ENCODE results near the gene MAML2. TPM values are rescaled to one million over a fixed set of nuclear protein-coding genes. Genes with fewer than 3 reads are reported as not detected.

The MAML2 gene
- total and polyA plus RNA-seq, 4 donors: 0.56 to 2.1 (median 1.4) TPM

- TF ChIP-seq NR2F2 (IDR thresholded peaks at IDR 0.05) (no peak), RXRA (IDR thresholded peaks at IDR 0.05) (no peak), TAF1 (conservative IDR thresholded peaks at IDR 0.05) (no peak), JUND (IDR thresholded peaks at IDR 0.05) (no peak), RAD21 (IDR thresholded peaks at IDR 0.05) (no peak), ZBTB33 (IDR thresholded peaks at IDR 0.05) (no peak)
Measured at GRCh38 chr11:96265972-96266371, 77.0 kb downstream of the MAML2 start (continued).

- Histone ChIP-seq H3K9ac (ENCODE audit: low read depth in 1 of 2, low read length in 2 of 2) (no peak overlapping the region), H3K4me1 (ENCODE audit: control insufficient read depth in 4 of 4, insufficient read depth in 4 of 4, low read length in 3 of 4) (no peaks in the 10 kb centered on the region), H3K9me3 (ENCODE audit: control insufficient read depth in 4 of 4, low read length in 3 of 4) (no peaks in the 10 kb centered on the region), H3K27me3 (ENCODE audit: control insufficient read depth in 4 of 4, insufficient read depth in 4 of 4, low read length in 3 of 4) (no peaks in the 10 kb centered on the region), H3K36me3 (ENCODE audit: control insufficient read depth in 4 of 4, insufficient read depth in 3 of 4, low read depth in 1 of 4, low read length in 3 of 4) (no peaks in the 10 kb centered on the region), H3K27ac (ENCODE audit: low read depth in 1 of 2, low read length in 2 of 2) (no peak overlapping the region), H3K4me3 (ENCODE audit: low read depth in 1 of 3, low read length in 3 of 3) (no peak overlapping the region)
- TF ChIP-seq GABPA (IDR thresholded peaks at IDR 0.05 in 1 of 2, conservative IDR thresholded peaks at IDR 0.05 in 1 of 2): no peak
- TF ChIP-seq SP1 (IDR thresholded peaks at IDR 0.05): no peak
- no peak for TF ChIP-seq NR2F2 (IDR thresholded peaks at IDR 0.05)
- no peak for TF ChIP-seq YY1 (IDR thresholded peaks at IDR 0.05)
- no peak for TF ChIP-seq RXRA (IDR thresholded peaks at IDR 0.05)
- TF ChIP-seq, protein P1, sequence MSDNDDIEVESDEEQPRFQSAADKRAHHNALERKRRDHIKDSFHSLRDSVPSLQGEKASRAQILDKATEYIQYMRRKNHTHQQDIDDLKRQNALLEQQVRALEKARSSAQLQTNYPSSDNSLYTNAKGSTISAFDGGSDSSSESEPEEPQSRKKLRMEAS (IDR thresholded peaks at IDR 0.05): no peak
- TF ChIP-seq, protein P2, sequence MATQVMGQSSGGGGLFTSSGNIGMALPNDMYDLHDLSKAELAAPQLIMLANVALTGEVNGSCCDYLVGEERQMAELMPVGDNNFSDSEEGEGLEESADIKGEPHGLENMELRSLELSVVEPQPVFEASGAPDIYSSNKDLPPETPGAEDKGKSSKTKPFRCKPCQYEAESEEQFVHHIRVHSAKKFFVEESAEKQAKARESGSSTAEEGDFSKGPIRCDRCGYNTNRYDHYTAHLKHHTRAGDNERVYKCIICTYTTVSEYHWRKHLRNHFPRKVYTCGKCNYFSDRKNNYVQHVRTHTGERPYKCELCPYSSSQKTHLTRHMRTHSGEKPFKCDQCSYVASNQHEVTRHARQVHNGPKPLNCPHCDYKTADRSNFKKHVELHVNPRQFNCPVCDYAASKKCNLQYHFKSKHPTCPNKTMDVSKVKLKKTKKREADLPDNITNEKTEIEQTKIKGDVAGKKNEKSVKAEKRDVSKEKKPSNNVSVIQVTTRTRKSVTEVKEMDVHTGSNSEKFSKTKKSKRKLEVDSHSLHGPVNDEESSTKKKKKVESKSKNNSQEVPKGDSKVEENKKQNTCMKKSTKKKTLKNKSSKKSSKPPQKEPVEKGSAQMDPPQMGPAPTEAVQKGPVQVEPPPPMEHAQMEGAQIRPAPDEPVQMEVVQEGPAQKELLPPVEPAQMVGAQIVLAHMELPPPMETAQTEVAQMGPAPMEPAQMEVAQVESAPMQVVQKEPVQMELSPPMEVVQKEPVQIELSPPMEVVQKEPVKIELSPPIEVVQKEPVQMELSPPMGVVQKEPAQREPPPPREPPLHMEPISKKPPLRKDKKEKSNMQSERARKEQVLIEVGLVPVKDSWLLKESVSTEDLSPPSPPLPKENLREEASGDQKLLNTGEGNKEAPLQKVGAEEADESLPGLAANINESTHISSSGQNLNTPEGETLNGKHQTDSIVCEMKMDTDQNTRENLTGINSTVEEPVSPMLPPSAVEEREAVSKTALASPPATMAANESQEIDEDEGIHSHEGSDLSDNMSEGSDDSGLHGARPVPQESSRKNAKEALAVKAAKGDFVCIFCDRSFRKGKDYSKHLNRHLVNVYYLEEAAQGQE (IDR thresholded peaks at IDR 0.05): no peak
- TF ChIP-seq RAD21 (IDR thresholded peaks at IDR 0.05): no peak
- TF ChIP-seq, protein P3, sequence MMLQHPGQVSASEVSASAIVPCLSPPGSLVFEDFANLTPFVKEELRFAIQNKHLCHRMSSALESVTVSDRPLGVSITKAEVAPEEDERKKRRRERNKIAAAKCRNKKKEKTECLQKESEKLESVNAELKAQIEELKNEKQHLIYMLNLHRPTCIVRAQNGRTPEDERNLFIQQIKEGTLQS (IDR thresholded peaks at IDR 0.05): no peak
- no peak for TF ChIP-seq FOXA2 (IDR thresholded peaks at IDR 0.05)
- TF ChIP-seq FOXA1 (IDR thresholded peaks at IDR 0.05): no peak
- no peak for TF ChIP-seq TAF1 (conservative IDR thresholded peaks at IDR 0.05)
- no peak for TF ChIP-seq JUND (IDR thresholded peaks at IDR 0.05)
- no peak for TF ChIP-seq HNF4A (conservative IDR thresholded peaks at IDR 0.05)
- WGBS: 87% methylated on average over 8 of the region's 8 CpGs
- no peak for DNase-seq (ENCODE audit: low spot score)
Measured at GRCh38 chr11:96265220-96265737, 77.7 kb downstream of the MAML2 start.

GRCh38 chr11:96264364-96264763 is 78.6 kb downstream of the MAML2 start:
- DNase-seq (ENCODE audit: low spot score): no peak
- 89% methylated on average over 4 of the region's 4 CpGs for WGBS
- no peaks in the 10 kb centered on the region for H3K4me1 ChIP-seq (ENCODE audit: control insufficient read depth in 4 of 4, insufficient read depth in 4 of 4, low read length in 3 of 4)
- no peaks in the 10 kb centered on the region for H3K9me3 ChIP-seq (ENCODE audit: control insufficient read depth in 4 of 4, low read length in 3 of 4)
- TF ChIP-seq, protein P1 (IDR thresholded peaks at IDR 0.05): no peak
- TF ChIP-seq JUND (IDR thresholded peaks at IDR 0.05) (no peak), HNF4G (IDR thresholded peaks at IDR 0.05) (no peak), HNF4A (conservative IDR thresholded peaks at IDR 0.05) (no peak), NR2F2 (IDR thresholded peaks at IDR 0.05) (no peak), ZBTB33 (IDR thresholded peaks at IDR 0.05) (no peak), FOXA1 (IDR thresholded peaks at IDR 0.05) (no peak)
- no peak overlapping the region for H3K4me3 ChIP-seq (ENCODE audit: low read depth in 1 of 3, low read length in 3 of 3)
- no peaks in the 10 kb centered on the region for H3K36me3 ChIP-seq (ENCODE audit: control insufficient read depth in 4 of 4, insufficient read depth in 3 of 4, low read depth in 1 of 4, low read length in 3 of 4)
- H3K27ac ChIP-seq (ENCODE audit: low read depth in 1 of 2, low read length in 2 of 2): no peak overlapping the region
- H3K9ac ChIP-seq (ENCODE audit: low read depth in 1 of 2, low read length in 2 of 2): no peak overlapping the region
- H3K27me3 ChIP-seq (ENCODE audit: control insufficient read depth in 4 of 4, insufficient read depth in 4 of 4, low read length in 3 of 4): no peaks in the 10 kb centered on the region

Data from liver (tissue), 9 donors.